Measurements from ENCODE around the gene DCDC1. TPM values are rescaled to one million over a fixed set of nuclear protein-coding genes. Genes with fewer than 3 reads are reported as not detected.

Gene DCDC1
- total RNA-seq, 4 donors from 2014 or later, result 0.32 TPM; not detected in 3

- in situ Hi-C loops (cut with MboI; ENCODE audit: low pct_ligation_motif_present in 1 of 4, low pct_unique_long_range_greater_than_20kb in 1 of 4, low sequenced_read_pairs in 3 of 4) (loop anchor here in 1 of 4 donors (25.0 kb wide), 1 partner anchor 1056 kb away; no protein-coding TSS in a partner anchor), intact Hi-C loops (cut with DNase I; ENCODE audit: low total_unique reads) (no loop called here)
- TF ChIP-seq EP300 (IDR thresholded peaks at IDR 0.05; ENCODE audit: low read depth), result no peak
- no peak for TF ChIP-seq POLR2AphosphoS5 (IDR thresholded peaks at IDR 0.05)
- no peak for TF ChIP-seq POLR2A (IDR thresholded peaks at IDR 0.05)
- no peak for TF ChIP-seq CTCF (IDR thresholded peaks at IDR 0.05)
- Histone ChIP-seq H3K27me3 (no peaks in the 10 kb centered on the region), H3K27ac (no peak overlapping the region), H3K4me1 (no peaks in the 10 kb centered on the region), H3K9me3 (no peaks in the 10 kb centered on the region), H3K36me3 (no peaks in the 10 kb centered on the region), H3K4me3 (no peak overlapping the region)
- 25 to 50% methylated on average over 3 of the region's 3 CpGs for WGBS, 2 donors (ENCODE audit: low coverage in 1 of 2)
- DNase-seq, result no peak
Measured at GRCh38 chr11:31106326-31106725, 263.2 kb downstream of the DCDC1 start.

- Histone ChIP-seq H3K27ac (no peak overlapping the region), H3K9me3 (no peaks in the 10 kb centered on the region), H3K4me1 (no peaks in the 10 kb centered on the region), H3K4me3 (no peak overlapping the region), H3K36me3 (no peaks in the 10 kb centered on the region), H3K27me3 (no peaks in the 10 kb centered on the region)
- TF ChIP-seq POLR2AphosphoS5 (IDR thresholded peaks at IDR 0.05) (no peak), EP300 (IDR thresholded peaks at IDR 0.05; ENCODE audit: low read depth) (no peak), CTCF (IDR thresholded peaks at IDR 0.05) (no peak), POLR2A (IDR thresholded peaks at IDR 0.05) (no peak)
- 61 to 67% methylated on average over 5 of the region's 5 CpGs for WGBS, 2 donors (ENCODE audit: low coverage in 1 of 2)
- in situ Hi-C loops (cut with MboI; ENCODE audit: low pct_ligation_motif_present in 1 of 4, low pct_unique_long_range_greater_than_20kb in 1 of 4, low sequenced_read_pairs in 3 of 4) (loop anchor here in 1 of 4 donors (25.0 kb wide), 1 partner anchor 1059 kb away; no protein-coding TSS in a partner anchor), intact Hi-C loops (cut with DNase I; ENCODE audit: low total_unique reads) (no loop called here)
- no peak for DNase-seq
Measured at GRCh38 chr11:31102875-31103274, 266.7 kb downstream of the DCDC1 start.

GRCh38 chr11:31102316-31102715, 267.2 kb downstream of the DCDC1 start:
- Histone ChIP-seq H3K27ac (no peak overlapping the region), H3K4me3 (no peak overlapping the region), H3K4me1 (no peaks in the 10 kb centered on the region), H3K9me3 (no peaks in the 10 kb centered on the region), H3K27me3 (no peaks in the 10 kb centered on the region), H3K36me3 (no peaks in the 10 kb centered on the region)
- no peak for TF ChIP-seq POLR2A (IDR thresholded peaks at IDR 0.05)
- no peak for TF ChIP-seq EP300 (IDR thresholded peaks at IDR 0.05; ENCODE audit: low read depth)
- TF ChIP-seq POLR2AphosphoS5 (IDR thresholded peaks at IDR 0.05), result no peak
- TF ChIP-seq CTCF (IDR thresholded peaks at IDR 0.05), result no peak
- in situ Hi-C loops (cut with MboI; ENCODE audit: low pct_ligation_motif_present in 1 of 4, low pct_unique_long_range_greater_than_20kb in 1 of 4, low sequenced_read_pairs in 3 of 4) (loop anchor here in 1 of 4 donors (25.0 kb wide), 1 partner anchor 1060 kb away; no protein-coding TSS in a partner anchor), intact Hi-C loops (cut with DNase I; ENCODE audit: low total_unique reads) (no loop called here)
- DNase-seq, result no peak

- Histone ChIP-seq H3K36me3 (no peaks in the 10 kb centered on the region), H3K27me3 (no peaks in the 10 kb centered on the region), H3K27ac (no peak overlapping the region), H3K4me1 (no peaks in the 10 kb centered on the region), H3K4me3 (no peak overlapping the region), H3K9me3 (no peaks in the 10 kb centered on the region)
- DNase-seq, result no peak
- TF ChIP-seq POLR2A (IDR thresholded peaks at IDR 0.05) (no peak), POLR2AphosphoS5 (IDR thresholded peaks at IDR 0.05) (no peak)
- in situ Hi-C loops (cut with MboI; ENCODE audit: low pct_ligation_motif_present in 1 of 4, low pct_unique_long_range_greater_than_20kb in 1 of 4, low sequenced_read_pairs in 3 of 4), result no loop called here
- WGBS, 2 donors (ENCODE audit: low coverage in 1 of 2), result 33 to 39% methylated on average over 2 of the region's 2 CpGs
- intact Hi-C loops (cut with DNase I; ENCODE audit: low total_unique reads), result no loop called here
Measured at GRCh38 chr11:31096191-31096805, 273.2 kb downstream of the DCDC1 start.

- intact Hi-C loops (cut with DNase I; ENCODE audit: low total_unique reads) (no loop called here), in situ Hi-C loops (cut with MboI; ENCODE audit: low pct_ligation_motif_present in 1 of 4, low pct_unique_long_range_greater_than_20kb in 1 of 4, low sequenced_read_pairs in 3 of 4) (no loop called here)
- Histone ChIP-seq H3K27me3 (no peaks in the 10 kb centered on the region), H3K9me3 (peaks cover 4% of the 10 kb centered on the region in 2 donors), H3K36me3 (no peaks in the 10 kb centered on the region), H3K27ac (no peak overlapping the region), H3K4me3 (no peak overlapping the region), H3K4me1 (no peaks in the 10 kb centered on the region)
- TF ChIP-seq CTCF (IDR thresholded peaks at IDR 0.05) (no peak), POLR2A (IDR thresholded peaks at IDR 0.05) (no peak), EP300 (IDR thresholded peaks at IDR 0.05; ENCODE audit: low read depth) (no peak), POLR2AphosphoS5 (IDR thresholded peaks at IDR 0.05) (no peak)
- DNase-seq, result no peak
Measured at GRCh38 chr11:31092638-31093037, 276.9 kb downstream of the DCDC1 start.
